SK-N-SH treated with all-trans-retinoic acid at 6 μM for 48 hours (cell line): Measurements from ENCODE around the gene ERH.

Source experiments
- PPARA ChIP-seq: fragments of 250-450 bp; sonication (Bioruptor Pico); IDR thresholded peaks from 2 replicates; pipeline ENCODE4 v1.5.0; 2020; ENCODE audit warnings: mild to moderate bottlenecking, borderline replicate concordance
- RARB ChIP-seq: fragments of 250-450 bp; sonication (Bioruptor Pico); IDR thresholded peaks from 2 replicates; pipeline ENCODE4 v1.8.0; 2021; ENCODE audit warnings: mild to moderate bottlenecking, moderate library complexity
- TOX ChIP-seq: fragments of 250-450 bp; sonication (Bioruptor Pico); IDR thresholded peaks from 2 replicates; pipeline ENCODE4 v1.8.0; 2021; ENCODE audit warnings: mild to moderate bottlenecking, moderate library complexity, borderline replicate concordance
- ZFP30 ChIP-seq: fragments of 450-650 bp; formaldehyde crosslinking; IDR thresholded peaks from 2 replicates; pipeline ENCODE4 v1.5.0; 2022; ENCODE audit warnings: mild to moderate bottlenecking, moderate library complexity
- ZNF8 ChIP-seq: fragments of 450-650 bp; formaldehyde crosslinking; IDR thresholded peaks from 2 replicates; pipeline ENCODE4 v1.5.0; 2020; ENCODE audit warnings: mild to moderate bottlenecking, moderate library complexity
- TF ChIP-seq, protein P1 (sequence below): fragments of 250-450 bp; sonication (Bioruptor Pico); IDR thresholded peaks from 2 replicates; pipeline ENCODE4 v1.8.0; 2020; ENCODE audit warnings: mild to moderate bottlenecking, moderate library complexity, borderline replicate concordance
- TF ChIP-seq, protein P2 (sequence below): fragments of 250-450 bp; sonication (Bioruptor Pico); IDR thresholded peaks from 2 replicates; pipeline ENCODE4 v1.5.1; 2020; ENCODE audit warnings: low read depth, mild to moderate bottlenecking, moderate library complexity

DNA sequence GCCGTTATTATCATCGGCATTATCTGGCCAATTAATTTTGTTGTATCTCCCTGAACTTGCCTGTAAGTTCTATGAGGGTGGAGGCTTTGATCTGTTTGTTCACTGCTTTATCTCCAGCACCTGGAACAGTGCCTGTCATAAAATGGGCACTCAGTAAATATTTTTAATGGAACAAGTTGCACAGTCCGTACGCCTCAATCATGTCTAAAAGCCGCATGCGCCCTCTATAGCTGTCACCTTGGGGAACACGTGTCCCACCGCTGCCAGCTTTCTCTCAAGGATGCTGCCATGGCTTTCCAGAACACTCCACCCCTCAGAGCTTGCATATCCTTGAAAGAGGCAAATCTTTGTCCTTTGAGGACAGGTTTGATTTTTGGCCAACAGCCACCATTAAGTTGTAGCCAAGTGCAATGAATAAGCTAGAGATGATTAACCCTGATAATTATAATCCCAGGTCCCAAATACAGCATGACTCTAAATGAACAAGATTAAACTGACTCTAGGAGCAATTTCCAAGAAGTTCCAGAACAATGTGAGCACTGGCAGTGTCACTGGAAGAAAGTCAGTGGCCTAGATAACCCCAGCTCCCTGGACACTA is 55.1 kb downstream of the ERH start:
- TF ChIP-seq RARB (CRISPR knock-in tag) (no peak), ZFP30 (no peak), ZNF8 (CRISPR knock-in tag) (no peak), TOX (CRISPR knock-in tag) (no peak), PPARA (CRISPR knock-in tag) (no peak)
- TF ChIP-seq, protein P1, sequence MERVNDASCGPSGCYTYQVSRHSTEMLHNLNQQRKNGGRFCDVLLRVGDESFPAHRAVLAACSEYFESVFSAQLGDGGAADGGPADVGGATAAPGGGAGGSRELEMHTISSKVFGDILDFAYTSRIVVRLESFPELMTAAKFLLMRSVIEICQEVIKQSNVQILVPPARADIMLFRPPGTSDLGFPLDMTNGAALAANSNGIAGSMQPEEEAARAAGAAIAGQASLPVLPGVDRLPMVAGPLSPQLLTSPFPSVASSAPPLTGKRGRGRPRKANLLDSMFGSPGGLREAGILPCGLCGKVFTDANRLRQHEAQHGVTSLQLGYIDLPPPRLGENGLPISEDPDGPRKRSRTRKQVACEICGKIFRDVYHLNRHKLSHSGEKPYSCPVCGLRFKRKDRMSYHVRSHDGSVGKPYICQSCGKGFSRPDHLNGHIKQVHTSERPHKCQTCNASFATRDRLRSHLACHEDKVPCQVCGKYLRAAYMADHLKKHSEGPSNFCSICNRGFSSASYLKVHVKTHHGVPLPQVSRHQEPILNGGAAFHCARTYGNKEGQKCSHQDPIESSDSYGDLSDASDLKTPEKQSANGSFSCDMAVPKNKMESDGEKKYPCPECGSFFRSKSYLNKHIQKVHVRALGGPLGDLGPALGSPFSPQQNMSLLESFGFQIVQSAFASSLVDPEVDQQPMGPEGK (CRISPR knock-in tag), result no peak
- TF ChIP-seq, protein P2, sequence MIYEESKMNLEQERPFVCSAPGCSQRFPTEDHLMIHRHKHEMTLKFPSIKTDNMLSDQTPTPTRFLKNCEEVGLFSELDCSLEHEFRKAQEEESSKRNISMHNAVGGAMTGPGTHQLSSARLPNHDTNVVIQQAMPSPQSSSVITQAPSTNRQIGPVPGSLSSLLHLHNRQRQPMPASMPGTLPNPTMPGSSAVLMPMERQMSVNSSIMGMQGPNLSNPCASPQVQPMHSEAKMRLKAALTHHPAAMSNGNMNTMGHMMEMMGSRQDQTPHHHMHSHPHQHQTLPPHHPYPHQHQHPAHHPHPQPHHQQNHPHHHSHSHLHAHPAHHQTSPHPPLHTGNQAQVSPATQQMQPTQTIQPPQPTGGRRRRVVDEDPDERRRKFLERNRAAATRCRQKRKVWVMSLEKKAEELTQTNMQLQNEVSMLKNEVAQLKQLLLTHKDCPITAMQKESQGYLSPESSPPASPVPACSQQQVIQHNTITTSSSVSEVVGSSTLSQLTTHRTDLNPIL, result no peak
